Pancreas (tissue), 10 donors: ENCODE results near the gene CABYR. TPM values are rescaled to one million over a fixed set of nuclear protein-coding genes. Genes with fewer than 3 reads are reported as not detected.

Source experiments
- ATAC-seq, 4 donors: fragments of 200-7000 bp; cut with Tn5 transposase; one replicate each; pipeline versions ENCODE4 v1.8.0 to v1.9.1; 2020; ENCODE audit warnings: mild to moderate bottlenecking in 4 of 4, moderate library complexity in 4 of 4
- DNase-seq, 6 donors: peaks; one replicate each; pipeline ENCODE4 v3.0.0-alpha.2; 2020
- FAIRE-seq: peaks from 2 replicates; lab custom pipeline; 2012; peaks lifted over from hg19 to GRCh38; lab: Jason Lieb, UNC
- H3K27ac ChIP-seq, 4 donors: fragments of 200-600 bp; sonication (generic); 1 replicate in 3 of 4; 2 replicates in 1 of 4; pipeline versions ENCODE4 v1.5.0 to v1.8.0; 2020
- H3K27me3 ChIP-seq, 4 donors: fragments of 200-600 bp; one replicate each; pipeline ENCODE4 v1.8.0; 2021
- H3K36me3 ChIP-seq, 3 donors: fragments of 200-600 bp; sonication (generic) in 1 of 3; one replicate each; pipeline versions ENCODE4 v1.5.0 to v1.8.0; 2020 to 2021
- H3K4me1 ChIP-seq, 3 donors: fragments of 200-600 bp; one replicate each; pipeline ENCODE4 v1.8.0; 2021
- H3K4me3 ChIP-seq, 4 donors: fragments of 200-600 bp; sonication (generic) in 2 of 4; one replicate each; pipeline versions ENCODE4 v1.5.0 to v1.8.0; 2020 to 2021
- H3K9me3 ChIP-seq, 4 donors: fragments of 200-600 bp; one replicate each; pipeline ENCODE4 v1.8.0; 2021
- CTCF ChIP-seq, 4 donors: fragments of 200-600 bp; sonication (generic) in 3 of 4; IDR thresholded peaks; one replicate each; pipeline versions ENCODE4 v1.5.0 to v1.8.0; 2021; ENCODE audit warnings: antibody characterized with exemption in 4 of 4
- WGBS, 2 donors: extraction: QIAGEN DNeasy Blood & Tissue Kit; methylation state at CpG; one replicate each; pipeline ENCODE4 v1.1.7; 2013; 5-methylcytosine and 5-hydroxymethylcytosine counted together
- intact Hi-C, 3 donors: fragments of 100-400 bp; cut with DNase I; formaldehyde crosslinking; loops; one replicate each; pipeline versions ENCODE4 v1.11.1 to v1.14.2; 2022
- polyA plus RNA-seq, 2 donors: library from polyadenylated mRNA; stranded (reverse); fragments of 200-250 nt; gene quantifications; one replicate each; pipeline ENCODE4 v1.2.3, GENCODE V29; 2013
- total RNA-seq, 6 donors: library from RNA; stranded (reverse); fragmentation: NEBNext Ultra II Directional in 4 of 6; extraction: Animal tissue kit (Norgen Biotek cat#: 25700) in 4 of 6; gene quantifications; one replicate each; pipeline versions ENCODE4 v1.2.1 to v1.2.4, GENCODE V29; 2021 to 2023
- donor health status: healthy with polysubstance abuse.
- donor health status: DM: no; HTN: no; CAD: no; lungs with moderate emphysema.
- donor health status: DM: no; HTN: no; CAD: no.
- donor health status: control.
- donor health status: control.
- donor health status: Bipolar disorder and iron deficiency.
- donor health status: DM: yes; HTN: yes; CAD: no.
- donor health status: DM: no; HTN: no; CAD: no.
- donor health status: DM: no; HTN: no; CAD: no.
- donor health status: DM: yes; HTN: yes; CAD: no.

CABYR gene
- total RNA-seq (under 1 TPM in 5 of 6 donors, not detected in 1; 0.20 to 0.78 (median 0.25) TPM), polyA plus RNA-seq (under 1 TPM; 0.23 to 0.33 TPM)

GRCh38 chr18:24138789-24139616 is at the start of gene CABYR:
TSS of gene CABYR (plus strand) at chr18:24139062. CDS start at chr18:24143115, 4,053 bp downstream.
- Histone ChIP-seq H3K4me3 (peak within 1 kb of the TSS; percentile 20 to 55 (median 42)), H3K27me3 (no peaks in the 10 kb centered on the region), H3K9me3 (no peaks in the 10 kb centered on the region), H3K4me1 (no peaks in the 10 kb centered on the region), H3K36me3 (no peaks in the 10 kb centered on the region), H3K27ac (peak within 1 kb of the TSS in 1 of 4 donors; percentile 25)
- no peak for TF ChIP-seq CTCF (IDR thresholded peaks at IDR 0.05)
- WGBS, 2 donors: 4% methylated on average over 63 of the region's 63 CpGs
- FAIRE-seq: no peak
- intact Hi-C loops: no loop called here
- peak; percentile 88 to 94 (median 90) for ATAC-seq
- DNase-seq: peak; percentile 25 to 76 (median 62)

- intact Hi-C loops: no loop called here
- no peaks in the 10 kb centered on the region for H3K27me3 ChIP-seq
- H3K36me3 ChIP-seq: no peaks in the 10 kb centered on the region
- DNase-seq (no peak), ATAC-seq (no peak), FAIRE-seq (no peak)
- no peaks in the 10 kb centered on the region for H3K9me3 ChIP-seq
- TF ChIP-seq CTCF (IDR thresholded peaks at IDR 0.05): no peak
- no peaks in the 10 kb centered on the region for H3K4me1 ChIP-seq
- H3K4me3 ChIP-seq: no peak overlapping the region
- 59 to 71% methylated on average over 4 of the region's 4 CpGs for WGBS, 2 donors
- H3K27ac ChIP-seq: no peak overlapping the region
Observed at GRCh38 chr18:24089076-24089475, 49.8 kb upstream of the CABYR start.

GRCh38 chr18:24089515-24090337 is 49.1 kb upstream of the CABYR start:
- 63 to 72% methylated on average over 4 of the region's 4 CpGs for WGBS, 2 donors
- no peaks in the 10 kb centered on the region for H3K9me3 ChIP-seq
- no peak for ATAC-seq
- FAIRE-seq: no peak
- no peaks in the 10 kb centered on the region for H3K27me3 ChIP-seq
- TF ChIP-seq CTCF (IDR thresholded peaks at IDR 0.05): no peak
- H3K4me1 ChIP-seq: no peaks in the 10 kb centered on the region
- no peak overlapping the region for H3K4me3 ChIP-seq
- intact Hi-C loops: no loop called here
- H3K27ac ChIP-seq: no peak overlapping the region
- no peaks in the 10 kb centered on the region for H3K36me3 ChIP-seq
- DNase-seq: no peak

GRCh38 chr18:24090876-24091275 is 48.0 kb upstream of the CABYR start:
- no peak overlapping the region for H3K4me3 ChIP-seq
- H3K27ac ChIP-seq: no peak overlapping the region
- TF ChIP-seq CTCF (IDR thresholded peaks at IDR 0.05): no peak
- DNase-seq: no peak
- H3K4me1 ChIP-seq: no peaks in the 10 kb centered on the region
- intact Hi-C loops: no loop called here
- ATAC-seq: no peak
- H3K27me3 ChIP-seq: no peaks in the 10 kb centered on the region
- 96 to 97% methylated on average over 13 of the region's 13 CpGs for WGBS, 2 donors
- no peak for FAIRE-seq
- H3K36me3 ChIP-seq: no peaks in the 10 kb centered on the region
- H3K9me3 ChIP-seq: no peaks in the 10 kb centered on the region
